ENCODE measurements around the gene ATP2A3.

The ATP2A3 gene

DNA sequence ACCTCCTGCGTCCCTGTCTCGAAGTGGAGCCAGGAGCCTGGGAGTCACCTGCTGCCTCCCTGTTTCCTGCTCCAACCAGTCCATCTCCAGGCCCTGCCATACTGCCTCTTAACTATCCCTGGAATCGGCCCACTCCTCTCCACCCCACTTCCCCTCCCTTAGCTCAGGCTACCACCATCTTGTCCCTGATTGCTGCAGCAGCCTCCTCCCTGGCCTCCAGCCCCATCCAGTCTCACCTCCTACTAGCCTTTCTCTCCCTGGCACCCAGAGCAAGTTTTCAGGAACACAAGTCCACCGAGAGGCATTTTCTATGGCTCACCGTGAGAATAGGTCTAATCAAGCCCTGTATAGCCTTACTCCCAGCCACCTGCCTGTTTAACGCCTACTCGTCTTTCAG lies 70.5 kb downstream of the ATP2A3 start:
- in situ Hi-C loops (cut with MboI; ENCODE audit: low sequenced_read_pairs) = no loop called here

DNA sequence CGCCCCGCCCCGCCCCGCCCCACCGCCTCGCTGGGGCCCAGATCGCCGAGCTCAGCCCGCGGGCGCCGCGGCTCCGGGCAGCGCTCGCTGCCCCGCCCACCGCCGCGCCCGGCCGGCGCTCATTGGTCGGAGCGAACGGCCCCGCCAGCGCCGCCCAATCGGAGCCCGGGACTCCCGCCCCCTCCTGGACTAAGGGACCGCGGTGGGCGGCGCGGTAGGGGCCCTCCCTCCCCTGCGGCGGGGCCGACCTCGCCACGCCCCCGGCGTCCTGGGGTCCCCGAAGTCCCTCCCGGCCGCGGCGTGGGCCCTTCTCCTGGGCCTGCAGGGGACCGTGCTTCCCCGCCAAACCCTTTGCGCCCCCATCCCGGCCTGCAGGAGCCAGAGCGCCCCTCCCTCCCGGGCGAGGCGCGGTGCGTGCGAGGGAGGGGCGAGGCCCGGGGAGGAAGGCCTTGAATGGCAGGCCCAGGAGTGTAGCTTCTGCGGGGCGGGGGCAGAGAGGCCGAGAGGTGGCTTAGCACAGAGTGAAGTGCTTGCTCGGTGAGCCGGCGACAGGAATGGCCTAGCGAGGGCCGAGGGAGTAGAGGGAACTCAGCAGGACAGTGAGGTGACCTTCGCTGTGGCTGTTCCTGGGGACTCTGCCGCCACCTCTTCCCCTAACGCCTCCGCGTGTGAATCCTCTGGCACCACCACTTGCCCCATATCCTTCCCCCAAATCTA lies 71.1 kb downstream of the ATP2A3 start, which contains the start of gene CAMKK1:
CAMKK1 (minus strand) TSS at position 51 of the 717 bp plus-strand sequence. CDS start 7,366 bp downstream, outside the sequence.
- in situ Hi-C loops (cut with MboI; ENCODE audit: low sequenced_read_pairs) = no loop called here

DNA sequence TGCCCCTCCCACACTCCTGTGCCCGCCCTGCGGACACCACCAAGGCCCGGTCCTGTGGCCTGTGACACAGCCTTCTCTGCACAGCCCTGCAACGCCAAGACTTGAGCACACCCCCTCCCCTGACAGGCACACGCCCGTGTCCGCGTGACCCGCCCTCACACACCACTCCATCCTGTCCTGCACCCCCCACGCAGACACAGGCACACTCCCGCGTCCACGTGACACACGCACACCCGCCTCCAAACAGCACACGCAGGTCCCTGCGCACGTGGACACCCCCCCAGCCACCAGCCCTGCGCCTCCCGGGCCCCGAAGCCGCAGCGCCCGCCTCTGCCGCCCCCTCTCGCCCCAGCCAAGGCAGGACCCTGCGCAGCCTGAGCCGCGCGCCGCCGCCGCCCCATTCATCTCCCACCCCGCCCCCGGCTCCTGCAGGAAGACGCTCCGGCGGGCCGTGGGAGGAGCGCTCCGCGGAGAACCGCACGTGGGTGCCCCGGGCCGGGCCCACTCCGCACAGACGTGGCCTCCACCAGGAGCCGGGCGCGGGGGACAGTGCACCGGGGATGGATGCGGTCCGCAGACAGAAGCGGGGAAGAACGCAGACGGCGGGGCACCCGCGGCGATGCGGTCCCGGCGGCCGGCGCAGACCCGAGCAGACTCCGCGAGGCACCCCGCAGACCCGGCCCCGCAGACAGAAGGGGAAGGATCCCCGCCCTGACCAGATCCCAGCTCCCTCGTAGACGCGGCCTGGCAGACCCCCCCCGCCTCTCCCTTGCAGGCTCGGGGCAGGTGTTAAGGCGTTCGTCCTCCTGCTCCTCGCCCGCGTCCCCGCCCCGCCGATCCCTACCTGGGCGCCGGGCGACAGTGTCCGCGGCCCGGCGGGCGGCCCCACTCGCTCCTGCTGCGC lies 71.9 kb downstream of the ATP2A3 start:
- in situ Hi-C loops (cut with MboI; ENCODE audit: low sequenced_read_pairs) = no loop called here

DNA sequence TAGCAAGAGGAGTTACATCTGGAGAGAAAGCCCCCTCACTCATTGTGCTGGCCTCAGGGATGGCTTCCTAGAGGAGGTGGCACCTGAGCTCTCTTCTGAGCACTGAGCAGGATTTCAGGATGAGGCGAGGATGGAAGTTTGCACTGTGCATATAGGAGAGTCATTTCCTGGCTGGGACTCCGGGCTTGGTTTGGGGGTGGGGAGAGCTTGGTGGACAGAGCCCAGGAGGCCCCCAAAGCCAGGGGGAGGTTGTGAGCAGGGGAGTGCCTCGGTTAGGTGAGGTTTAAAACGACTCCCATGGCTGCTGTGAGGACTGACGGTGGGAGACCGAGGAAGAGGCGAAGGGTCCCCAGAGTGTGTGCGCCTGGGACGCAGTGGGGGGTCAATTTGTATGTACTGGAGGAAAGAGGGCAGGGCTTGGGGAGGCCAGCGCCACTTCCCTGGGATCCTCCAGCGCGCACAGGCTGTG lies 72.6 kb downstream of the ATP2A3 start:
- in situ Hi-C loops (cut with MboI; ENCODE audit: low sequenced_read_pairs) = no loop called here

DNA sequence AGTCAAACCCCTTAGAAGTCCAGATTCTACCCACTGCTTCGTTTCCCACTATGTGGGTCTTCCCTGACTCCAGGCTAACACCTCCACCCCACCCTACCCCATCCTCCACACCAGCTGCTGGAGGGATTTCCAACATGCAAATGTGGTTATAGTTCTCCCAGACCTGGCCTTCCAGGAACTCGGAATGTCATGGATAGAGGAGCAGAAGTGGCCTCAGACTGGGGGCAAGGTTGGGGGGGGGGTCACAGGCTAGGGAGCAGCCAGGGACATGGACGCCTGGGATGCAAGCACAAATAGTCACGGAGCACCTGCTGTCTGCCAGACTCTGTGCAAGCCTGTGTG lies 73.4 kb downstream of the ATP2A3 start:
- in situ Hi-C loops (cut with MboI; ENCODE audit: low sequenced_read_pairs) = no loop called here

DNA sequence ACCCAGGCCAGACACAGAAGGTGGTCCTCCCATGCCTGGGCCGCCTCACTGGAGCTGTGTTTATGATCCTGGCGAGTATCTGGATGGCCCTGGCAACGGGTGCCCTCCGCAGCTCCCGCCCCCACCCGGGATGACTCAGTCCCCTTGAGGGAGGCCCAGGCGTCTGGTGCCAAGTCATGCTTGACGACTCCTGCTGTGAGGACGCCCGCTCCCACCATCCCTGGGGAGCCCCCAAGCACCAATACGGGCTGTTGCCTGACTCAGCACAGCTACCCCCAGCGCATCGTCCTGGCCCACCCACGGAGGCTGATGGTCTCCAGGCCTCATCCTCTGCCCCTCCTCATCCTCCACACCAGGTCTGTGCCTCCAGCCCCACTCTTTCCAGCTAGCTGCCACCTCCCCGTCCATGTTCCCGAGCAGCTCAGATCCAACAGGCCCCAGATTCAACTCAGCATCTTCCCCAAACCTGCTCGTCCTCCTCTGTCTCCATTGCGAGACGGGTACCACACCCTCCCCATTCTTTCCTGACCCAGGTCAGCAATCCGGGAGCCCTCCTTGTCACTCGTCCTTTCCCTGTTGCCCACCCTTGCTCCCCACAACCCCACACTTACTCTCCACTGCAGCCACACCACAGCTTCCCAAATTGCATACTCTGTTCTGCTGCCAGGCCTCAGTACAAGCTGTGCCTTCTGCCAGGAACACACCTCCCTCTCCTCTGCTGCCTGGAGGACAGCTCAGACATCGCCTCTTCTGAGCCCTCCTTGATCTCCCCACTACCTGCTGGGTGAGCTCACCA lies 74.0 kb downstream of the ATP2A3 start:
- in situ Hi-C loops (cut with MboI; ENCODE audit: low sequenced_read_pairs) = no loop called here

DNA sequence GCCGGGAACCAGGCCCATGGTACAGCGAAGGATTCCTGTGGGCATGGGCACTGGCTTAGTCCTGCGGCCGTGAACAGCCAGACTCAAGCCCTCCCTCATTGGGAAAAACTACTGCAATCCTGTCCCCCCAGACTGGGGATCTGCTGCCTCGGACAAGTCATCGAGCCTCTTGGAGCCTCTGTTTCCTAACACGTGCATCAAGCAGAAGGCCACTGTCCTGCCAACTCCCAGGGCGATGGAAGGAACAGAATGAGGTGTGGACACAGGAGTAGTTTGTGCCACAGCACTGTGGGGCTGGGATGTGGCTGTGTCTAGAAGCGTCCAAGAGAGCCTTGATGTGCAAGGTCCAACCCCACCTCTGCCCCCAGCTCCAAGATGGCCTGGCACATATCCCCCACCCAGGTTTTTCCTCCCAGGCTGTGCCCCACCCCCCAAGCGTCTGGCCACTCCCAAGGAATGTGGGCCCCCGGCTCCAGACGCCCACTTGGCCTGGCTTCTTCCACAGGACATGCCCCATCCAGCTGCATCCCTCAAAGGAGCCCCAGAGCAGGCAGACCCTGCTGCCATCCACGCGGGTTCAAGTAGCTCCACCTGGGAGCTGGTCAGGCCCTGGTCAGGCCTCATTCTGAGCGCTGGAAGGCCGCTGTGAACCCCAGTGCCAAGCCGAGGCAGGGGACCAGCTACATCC lies 74.8 kb downstream of the ATP2A3 start:
- in situ Hi-C loops (cut with MboI; ENCODE audit: low sequenced_read_pairs) = no loop called here

DNA sequence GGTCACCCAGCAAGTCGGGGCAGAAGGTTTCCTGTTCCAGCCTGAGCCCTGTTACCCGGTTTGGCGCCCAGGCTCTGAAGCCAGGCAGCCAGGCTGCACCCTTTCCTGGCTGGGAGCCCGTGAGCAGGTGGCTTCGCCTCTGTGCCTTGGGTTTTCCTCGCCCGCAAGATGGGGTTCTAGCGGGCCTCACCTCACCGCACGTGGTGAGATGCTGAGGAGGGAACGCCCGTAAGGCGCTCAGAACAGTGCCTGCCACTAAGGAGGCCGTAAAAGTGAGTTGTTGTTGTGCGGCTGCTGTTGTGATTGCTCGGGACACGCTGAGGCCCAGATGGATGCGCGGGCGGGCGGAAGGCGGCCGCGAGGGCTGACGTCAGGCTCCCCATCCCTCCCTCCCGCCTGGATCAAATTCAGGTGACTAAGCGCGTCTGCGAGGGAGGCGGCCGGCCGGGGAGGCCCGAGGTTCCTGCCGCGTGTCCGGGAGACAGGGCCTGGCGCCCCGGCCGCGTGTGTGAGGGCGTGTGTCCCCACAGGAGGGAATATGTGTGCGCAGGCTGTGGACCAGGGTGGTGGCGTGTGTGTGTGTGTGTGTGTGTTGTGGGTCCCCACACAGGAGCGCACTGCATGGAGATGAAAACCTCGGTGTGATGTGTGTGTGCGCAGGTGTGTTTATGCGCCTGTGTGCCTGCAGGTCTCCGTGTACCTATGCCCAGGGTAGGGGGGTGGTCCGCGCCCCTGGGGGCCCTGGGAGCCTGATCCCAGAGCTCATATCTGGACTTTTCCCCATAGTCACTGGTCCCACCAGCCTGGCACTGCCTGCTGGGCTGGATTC lies 75.7 kb downstream of the ATP2A3 start:
- in situ Hi-C loops (cut with MboI; ENCODE audit: low sequenced_read_pairs) = no loop called here

DNA sequence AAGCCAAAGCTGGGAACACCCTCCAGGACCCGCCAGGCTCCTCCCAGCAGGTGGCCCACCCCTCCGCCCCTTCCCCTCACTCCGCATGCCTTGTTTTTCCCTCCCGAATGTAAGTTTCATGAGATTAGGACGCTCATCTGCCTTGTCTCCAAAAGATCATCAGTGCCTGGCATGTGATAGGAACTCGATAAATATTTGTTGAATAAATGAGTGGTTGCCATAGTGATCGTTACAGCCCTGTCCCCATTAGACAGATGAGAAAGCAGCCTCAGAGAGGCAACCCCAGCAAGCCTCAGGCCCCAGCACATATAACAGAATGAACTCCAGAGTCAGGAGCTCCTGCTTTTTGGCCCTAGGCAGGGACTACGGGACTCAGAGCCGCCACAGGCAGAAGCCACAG lies 76.4 kb downstream of the ATP2A3 start:
- in situ Hi-C loops (cut with MboI; ENCODE audit: low sequenced_read_pairs) = no loop called here

DNA sequence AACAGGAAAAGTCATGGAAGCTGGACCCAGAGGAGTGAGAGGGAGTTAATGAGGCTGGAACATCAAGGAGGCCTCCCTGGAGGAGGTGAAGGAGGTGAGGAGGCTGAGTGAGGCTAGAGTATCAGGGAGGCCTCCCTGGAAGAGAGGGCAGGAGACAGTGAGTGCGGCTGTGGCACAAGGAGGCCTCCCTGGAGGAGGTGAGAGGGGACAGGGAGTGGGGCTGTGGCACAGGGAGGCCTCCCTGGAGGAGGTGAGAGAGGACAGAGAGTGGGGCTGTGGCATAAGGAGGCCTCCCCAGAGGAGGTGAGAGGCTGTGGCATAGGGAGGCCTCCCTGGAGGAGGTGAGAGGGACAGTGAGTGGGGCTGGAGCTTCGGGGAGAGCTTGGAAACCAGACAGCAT lies 76.8 kb downstream of the ATP2A3 start:
- in situ Hi-C loops (cut with MboI; ENCODE audit: low sequenced_read_pairs) = no loop called here

DNA sequence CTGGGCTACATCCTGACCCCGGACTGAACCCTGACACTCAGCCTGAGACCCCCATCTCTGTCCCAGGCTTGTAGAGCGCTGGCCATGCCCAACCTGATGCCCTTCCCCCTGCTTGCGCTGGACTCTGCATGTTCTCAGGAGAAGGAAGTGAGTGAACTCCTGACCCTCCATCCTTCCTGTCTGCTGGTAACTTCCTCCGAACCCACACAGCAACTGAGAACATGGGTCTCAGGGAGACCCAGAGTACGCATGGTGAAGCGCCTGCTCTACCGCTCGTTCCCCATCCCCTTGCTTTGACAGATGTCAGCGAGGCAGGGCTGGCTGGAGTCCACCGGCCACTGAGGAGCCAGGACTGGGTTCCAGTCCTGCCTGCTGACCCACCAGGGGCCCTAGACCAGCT lies 77.5 kb downstream of the ATP2A3 start:
- in situ Hi-C loops (cut with MboI; ENCODE audit: low sequenced_read_pairs) = no loop called here

DNA sequence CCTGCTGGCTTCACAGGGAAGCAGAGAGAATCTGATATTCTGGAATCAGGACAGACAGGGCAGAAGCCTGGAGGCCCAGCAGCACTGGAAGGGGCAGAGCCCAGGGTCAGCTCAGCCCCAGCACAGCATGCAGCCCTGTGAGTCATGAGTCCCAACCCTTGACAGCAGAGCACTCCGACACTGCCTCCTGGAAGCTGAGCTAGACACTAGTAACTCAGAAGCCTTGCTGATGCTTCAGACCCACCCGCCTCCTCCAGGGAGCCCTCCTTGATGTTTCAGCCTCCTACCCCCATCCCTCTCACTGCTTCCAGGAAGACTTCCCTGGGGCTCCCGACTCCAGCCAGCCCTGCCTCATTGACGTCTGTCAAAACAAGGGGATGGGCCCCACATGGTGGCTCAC lies 78.3 kb downstream of the ATP2A3 start:
- in situ Hi-C loops (cut with MboI; ENCODE audit: low sequenced_read_pairs) = no loop called here

DNA sequence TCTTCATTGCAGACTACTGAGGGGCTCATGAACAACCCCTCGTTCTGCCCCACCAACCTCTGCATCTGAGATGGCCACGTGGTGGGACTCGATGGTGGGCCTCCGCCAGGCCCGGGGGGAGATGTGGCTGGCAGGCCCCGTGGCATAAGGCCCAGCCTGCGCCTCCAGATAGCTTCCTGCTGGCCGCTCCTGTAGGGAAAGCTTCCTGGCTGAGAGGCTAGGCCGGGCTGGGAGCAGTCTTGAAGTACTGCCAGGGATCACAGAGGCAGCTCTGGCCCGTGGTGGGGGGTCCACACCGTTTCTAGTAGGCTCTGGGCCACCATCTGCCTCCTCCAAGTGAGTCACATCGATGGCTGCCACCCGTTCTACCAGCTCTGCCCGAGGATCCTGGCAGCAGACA lies 79.0 kb downstream of the ATP2A3 start:
- in situ Hi-C loops (cut with MboI; ENCODE audit: low sequenced_read_pairs) = no loop called here

DNA sequence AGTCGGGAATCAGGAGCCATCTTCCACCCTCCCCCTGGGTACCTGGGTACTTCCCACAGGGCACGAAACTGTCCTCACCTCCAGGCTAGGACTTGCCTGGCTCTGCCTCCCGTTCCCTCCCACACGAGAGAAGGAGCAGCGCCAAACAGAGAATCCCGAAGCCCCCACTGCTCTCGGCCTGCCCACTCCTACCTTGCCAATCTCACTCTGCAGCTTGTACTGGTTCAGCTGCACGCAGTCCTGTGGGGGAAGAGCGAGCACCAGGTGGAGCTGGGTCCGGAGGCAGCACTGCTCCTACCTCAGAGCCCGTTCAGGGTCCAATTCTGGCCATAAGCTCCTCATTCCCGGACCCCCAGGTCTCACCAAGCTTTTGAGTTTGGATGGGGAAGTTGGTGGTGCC lies 80.0 kb downstream of the ATP2A3 start:
- in situ Hi-C loops (cut with MboI; ENCODE audit: low sequenced_read_pairs) = no loop called here

DNA sequence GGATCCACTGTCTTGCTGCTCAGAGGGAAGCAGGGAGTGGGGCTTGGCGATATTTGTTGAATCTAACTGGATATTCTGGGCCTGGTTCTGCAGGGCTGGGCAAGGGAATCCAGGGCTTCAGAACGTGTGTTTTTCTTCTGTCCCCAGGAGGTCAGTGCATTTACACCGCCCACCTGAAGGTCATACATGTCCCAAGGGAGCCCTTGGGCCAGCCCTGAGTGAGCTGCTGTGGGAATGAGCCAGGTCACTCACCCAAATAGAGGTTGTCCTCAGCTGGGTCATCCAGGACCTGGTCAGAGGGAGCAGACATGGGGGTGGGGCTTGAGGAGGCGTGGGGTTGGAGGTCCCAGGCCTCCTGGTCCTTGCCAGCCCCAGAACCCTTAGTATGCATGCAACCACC lies 82.0 kb downstream of the ATP2A3 start:
- in situ Hi-C loops (cut with MboI; ENCODE audit: low sequenced_read_pairs) = no loop called here

DNA sequence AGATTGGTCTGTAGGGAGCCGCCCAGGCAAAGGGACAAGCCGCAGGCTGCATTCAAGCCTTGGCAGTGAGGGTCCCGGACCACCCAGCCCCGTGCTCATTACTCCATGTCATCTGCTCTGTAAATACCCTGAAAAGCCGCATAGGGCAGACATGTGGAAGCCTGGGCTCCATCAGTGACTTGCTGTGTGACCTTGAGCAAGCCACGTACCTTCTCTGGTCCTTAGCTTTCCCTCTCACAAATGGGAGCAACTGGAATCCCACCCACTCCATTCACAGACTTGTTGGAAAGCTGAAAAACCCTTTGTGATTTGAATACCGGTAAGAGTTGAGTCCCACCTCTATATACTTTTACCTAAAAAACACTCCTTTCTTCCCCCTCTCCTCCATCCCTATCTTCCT lies 83.3 kb downstream of the ATP2A3 start:
- in situ Hi-C loops (cut with MboI; ENCODE audit: low sequenced_read_pairs) = no loop called here

DNA sequence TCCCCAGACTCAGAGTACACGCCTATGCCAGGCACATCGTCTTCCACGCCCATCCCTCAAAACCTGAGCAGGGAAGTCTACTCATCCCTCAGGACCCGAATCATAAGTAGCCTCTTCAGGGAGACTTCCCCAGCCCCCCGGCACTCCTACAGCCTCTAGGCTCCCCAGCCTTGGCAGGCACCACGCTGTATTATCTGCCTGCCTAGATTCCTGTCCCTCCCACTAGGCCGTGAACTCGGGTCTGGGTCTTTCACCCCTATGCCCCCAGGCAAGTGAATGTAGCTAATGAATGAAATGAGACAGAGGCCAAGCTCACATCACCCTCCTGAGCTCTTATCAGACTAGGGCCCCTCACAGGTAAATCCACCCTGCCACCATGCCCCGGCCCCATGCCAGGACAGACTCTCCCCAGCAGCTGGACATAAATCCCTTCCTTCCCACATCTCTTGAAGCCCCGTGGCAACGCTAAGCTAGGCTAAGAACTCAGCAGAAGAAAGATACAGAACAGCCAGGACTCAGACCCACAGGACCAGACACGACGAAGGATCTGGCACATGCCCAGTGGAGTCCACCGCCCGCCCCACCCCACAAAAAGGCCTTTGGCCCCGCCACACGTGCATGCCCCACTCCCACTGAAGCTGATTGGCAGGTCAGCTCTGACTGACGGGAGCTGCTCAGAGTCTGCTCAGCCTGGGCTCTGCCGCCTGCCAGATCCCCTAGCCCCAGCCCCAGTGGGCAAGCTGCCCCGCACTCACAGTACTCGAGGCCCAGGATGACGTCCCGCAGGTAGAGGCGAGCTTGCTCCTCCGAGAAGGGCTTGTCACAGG lies 84.4 kb downstream of the ATP2A3 start:
- in situ Hi-C loops (cut with MboI; ENCODE audit: low sequenced_read_pairs) = no loop called here

DNA sequence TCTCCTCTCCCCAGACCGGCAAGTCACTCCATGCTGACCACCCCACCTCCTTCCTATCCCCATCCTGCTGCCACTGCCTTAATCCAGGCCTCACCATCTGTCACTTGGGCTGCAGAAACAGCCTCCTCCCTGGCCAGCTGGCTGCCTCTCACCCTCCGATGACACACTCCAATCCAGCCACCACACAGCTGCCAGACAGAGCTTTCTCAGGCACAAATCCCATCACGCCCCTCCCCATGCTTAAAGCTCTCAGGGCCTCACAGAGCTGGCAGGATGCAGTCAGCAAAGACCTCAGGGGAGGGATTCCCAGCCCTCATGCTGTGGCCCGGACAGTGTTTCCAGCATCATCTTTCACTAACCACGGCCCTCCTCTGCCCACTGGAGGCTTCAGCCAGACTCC lies 85.1 kb downstream of the ATP2A3 start:
- in situ Hi-C loops (cut with MboI; ENCODE audit: low sequenced_read_pairs) = no loop called here

DNA sequence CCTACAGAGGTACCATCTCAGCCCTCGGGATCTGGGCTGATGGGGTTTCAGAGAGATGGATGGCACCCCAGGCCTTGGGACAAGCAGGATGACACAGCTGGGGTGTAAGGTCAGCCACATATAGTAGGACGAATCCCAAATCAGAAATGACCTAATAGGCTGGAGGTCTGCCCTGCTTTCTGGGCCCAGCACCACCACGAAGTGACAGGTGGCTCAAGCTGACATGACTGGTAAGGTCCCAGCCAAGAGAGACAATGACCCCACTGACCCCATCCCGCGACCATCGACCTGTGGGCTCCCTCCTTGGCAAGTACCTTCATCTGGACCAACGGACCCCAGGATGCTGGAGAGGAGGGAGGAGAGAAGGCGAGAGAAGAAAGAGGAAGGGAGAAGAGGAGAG lies 87.0 kb downstream of the ATP2A3 start:
- in situ Hi-C loops (cut with MboI; ENCODE audit: low sequenced_read_pairs) = no loop called here

Data from hTERT RPE-1 (cell line).